Stimulated activated CD8-positive, alpha-beta memory T cell treated with anti-CD3 and anti-CD28 coated beads, Interleukin-15, amount 100 ng/mL, for 24 hours (primary cell): ENCODE data around the gene PDLIM7.

ENCODE experiments used
- DNase-seq: peaks from one replicate; pipeline ENCODE4 v3.0.0-alpha.2; 2020; ENCODE audit warnings: low read depth

PDLIM7 gene

GRCh38 chr5:177507596-177508220 lies 10.3 kb upstream of the PDLIM7 start:
- DNase-seq = no peak

GRCh38 chr5:177507165-177507564 lies 9.8 kb upstream of the PDLIM7 start:
- DNase-seq = no peak

- no peak for DNase-seq
Observed at GRCh38 chr5:177505075-177505474, 7.7 kb upstream of the PDLIM7 start.

- DNase-seq = no peak
Observed at GRCh38 chr5:177504086-177505056, 7.0 kb upstream of the PDLIM7 start.

GRCh38 chr5:177503351-177504085 lies 6.1 kb upstream of the PDLIM7 start:
- DNase-seq = no peak

- DNase-seq = no peak
Observed at GRCh38 chr5:177502886-177503285, 5.5 kb upstream of the PDLIM7 start.

GRCh38 chr5:177501874-177502678 lies 4.7 kb upstream of the PDLIM7 start:
- DNase-seq = no peak

GRCh38 chr5:177500685-177501522 lies 3.5 kb upstream of the PDLIM7 start:
- DNase-seq = peak; percentile 83

GRCh38 chr5:177499842-177500241 lies 2.4 kb upstream of the PDLIM7 start:
- DNase-seq = no peak

- no peak for DNase-seq
Observed at GRCh38 chr5:177498013-177498787, 796 bp upstream of the PDLIM7 start.

- DNase-seq = no peak
Observed at GRCh38 chr5:177496727-177497291, 595 bp downstream of the PDLIM7 start.

- DNase-seq = no peak
Observed at GRCh38 chr5:177496070-177496726, 1.2 kb downstream of the PDLIM7 start.

GRCh38 chr5:177495243-177496060 lies 2.0 kb downstream of the PDLIM7 start:
- DNase-seq = no peak

GRCh38 chr5:177494346-177495195 lies 2.8 kb downstream of the PDLIM7 start:
- no peak for DNase-seq

GRCh38 chr5:177493795-177494345 lies 3.5 kb downstream of the PDLIM7 start:
- no peak for DNase-seq

- no peak for DNase-seq
Observed at GRCh38 chr5:177492841-177493240, 4.6 kb downstream of the PDLIM7 start.
